Keratinocyte (primary cell): Measurements from ENCODE around the gene ARHGAP5. TPM values are rescaled to one million over a fixed set of nuclear protein-coding genes. Genes with fewer than 3 reads are reported as not detected.
A peak's percentile ranks its signal among the peaks of the same experiment; 100 is the strongest.

Experiments
- DNase-seq: peaks from one replicate; pipeline ENCODE4 v3.0.0-alpha.2; 2011; ENCODE audit warnings: low read depth, missing footprints, low spot score
- FAIRE-seq: peaks from 2 replicates; lab custom pipeline; 2011; peaks lifted over from hg19 to GRCh38; lab: Jason Lieb, UNC
- H2AFZ ChIP-seq: 2 replicates; pipeline ENCODE4 v1.6.0; 2012; ENCODE audit warnings: low read length, control low read depth, inconsistent platforms; ENCODE audit not compliant: control insufficient read depth
- H3K27ac ChIP-seq: 2 replicates; pipeline ENCODE4 v1.5.1; 2011; ENCODE audit warnings: low read length; ENCODE audit not compliant: control insufficient read depth, insufficient read depth
- H3K27me3 ChIP-seq: 3 replicates; pipeline ENCODE4 v1.6.0; 2011; ENCODE audit warnings: low read length; ENCODE audit not compliant: control insufficient read depth, insufficient read depth; ENCODE audit errors: extremely low read depth
- H3K36me3 ChIP-seq, 2 experiments: 2 replicates in 1 of 2; 3 replicates in 1 of 2; pipeline ENCODE4 v1.5.1; 2011; ENCODE audit warnings: low read length in 2 of 2, mild to moderate bottlenecking in 1 of 2; ENCODE audit not compliant: control insufficient read depth in 2 of 2, insufficient read depth in 2 of 2; ENCODE audit errors: extremely low read depth in 1 of 2
- H3K4me1 ChIP-seq: 3 replicates; pipeline ENCODE4 v1.5.1; 2011; ENCODE audit warnings: low read length; ENCODE audit not compliant: control insufficient read depth, insufficient read depth; ENCODE audit errors: extremely low read depth
- H3K4me2 ChIP-seq: 3 replicates; pipeline ENCODE4 v1.6.0; 2011; ENCODE audit warnings: low read depth, low read length; ENCODE audit not compliant: control insufficient read depth, insufficient read depth; ENCODE audit errors: extremely low read depth
- H3K4me3 ChIP-seq, 3 experiments: fragments of 200-600 bp in 1 of 3; sonication (generic) in 1 of 3; 2 replicates in 2 of 3; 3 replicates in 1 of 3; pipeline ENCODE4 v1.5.1; 2011 to 2016; ENCODE audit warnings: low read length in 3 of 3, mild to moderate bottlenecking in 3 of 3, control low read depth in 2 of 3, inconsistent platforms in 1 of 3, low read depth in 1 of 3, mixed read lengths in 1 of 3, mixed run types in 1 of 3, moderate library complexity in 1 of 3; ENCODE audit not compliant: control insufficient read depth in 2 of 3, insufficient read depth in 2 of 3; ENCODE audit errors: extremely low read depth in 1 of 3
- H3K79me2 ChIP-seq: 2 replicates; pipeline ENCODE4 v1.6.0; 2012; ENCODE audit warnings: low read length; ENCODE audit not compliant: control insufficient read depth, insufficient read depth
- H3K9ac ChIP-seq: 3 replicates; pipeline ENCODE4 v1.6.0; 2011; ENCODE audit warnings: low read length; ENCODE audit not compliant: control insufficient read depth, insufficient read depth; ENCODE audit errors: extremely low read depth
- H3K9me1 ChIP-seq: 3 replicates; pipeline ENCODE4 v1.6.0; 2011; ENCODE audit warnings: low read length; ENCODE audit not compliant: control insufficient read depth, insufficient read depth; ENCODE audit errors: extremely low read depth
- H3K9me3 ChIP-seq: 2 replicates; pipeline ENCODE4 v1.5.1; 2012; ENCODE audit warnings: low read depth, low read length; ENCODE audit not compliant: control insufficient read depth
- H4K20me1 ChIP-seq: 3 replicates; pipeline ENCODE4 v1.6.0; 2011; ENCODE audit warnings: low read length; ENCODE audit not compliant: control insufficient read depth, insufficient read depth; ENCODE audit errors: extremely low read depth
- CTCF ChIP-seq, 3 experiments: IDR thresholded peaks in 1 of 3; conservative IDR thresholded peaks in 1 of 3; optimal IDR thresholded peaks in 1 of 3; 2 replicates in 2 of 3; 3 replicates in 1 of 3; pipeline versions ENCODE3 to v1.5.1; 2011; ENCODE audit warnings: low read length in 3 of 3, mild to moderate bottlenecking in 3 of 3, moderate library complexity in 2 of 3, control low read depth in 1 of 3, inconsistent platforms in 1 of 3; ENCODE audit not compliant: insufficient read depth in 2 of 3; ENCODE audit errors: extremely low read depth in 1 of 3
- EZH2 ChIP-seq: IDR thresholded peaks from one replicate; pipeline ENCODE4 v1.6.1; 2012; ENCODE audit warnings: inconsistent platforms, mild to moderate bottlenecking, low read length, moderate library complexity
- dilution Hi-C: fragments of 300-500 bp; cut with MboI; formaldehyde crosslinking; loops from one replicate; pipeline ENCODE4 v1.7.0; 2020; ENCODE audit warnings: low sequenced_read_pairs; ENCODE audit not compliant: extremely low pct_ligation_motif_present
- polyA plus RNA-seq, 5 experiments: library from polyadenylated mRNA; depleted of rRNA in 3 of 5; stranded (reverse) in 3 of 5; stranded (forward) in 1 of 5; unstranded in 1 of 5; fragments of >200 nt; gene quantifications; 1 replicate in 1 of 5; 2 replicates in 3 of 5; 3 replicates in 1 of 5; pipeline versions ENCODE4 v1.2.1 to v1.2.3, GENCODE V29; 2011 to 2012; ENCODE audit warnings: missing spikeins in 2 of 5, low read depth in 1 of 5, low replicate concordance in 1 of 5

ARHGAP5 gene
- polyA plus RNA-seq, 1 donor (not counting 4 experiments of a cell fraction or from before 2014, with no cell fraction given): 43.1 TPM

- Histone ChIP-seq H3K4me1 (no peaks in the 10 kb centered on the region), H3K36me3 (no peaks in the 10 kb centered on the region), H2AFZ (no peak overlapping the region), H3K4me2 (no peak overlapping the region), H3K9me3 (no peaks in the 10 kb centered on the region), H4K20me1 (no peaks in the 10 kb centered on the region), H3K27me3 (no peaks in the 10 kb centered on the region), H3K79me2 (no peaks in the 10 kb centered on the region), H3K9me1 (no peaks in the 10 kb centered on the region), H3K27ac (no peak overlapping the region), H3K9ac (no peak overlapping the region), H3K4me3 (no peak overlapping the region)
- DNase-seq: no peak
- dilution Hi-C loops: no loop called here
- TF ChIP-seq EZH2: no peak
- no peak for TF ChIP-seq CTCF (optimal IDR thresholded peaks at IDR 0.05 in 1 of 3, IDR thresholded peaks at IDR 0.05 in 1 of 3, conservative IDR thresholded peaks at IDR 0.05 in 1 of 3; ENCODE audit: extremely low read depth in 1 of 3, insufficient read depth in 2 of 3, low read length in 3 of 3)
- FAIRE-seq: no peak
Measured at GRCh38 chr14:32169191-32169590, 92.1 kb downstream of the ARHGAP5 start.

GRCh38 chr14:32171469-32171868, 94.4 kb downstream of the ARHGAP5 start:
- Histone ChIP-seq H4K20me1 (no peaks in the 10 kb centered on the region), H3K79me2 (no peaks in the 10 kb centered on the region), H3K4me3 (no peak overlapping the region), H2AFZ (peak overlapping the region; percentile 6), H3K9me1 (no peaks in the 10 kb centered on the region), H3K36me3 (no peaks in the 10 kb centered on the region), H3K9ac (no peak overlapping the region), H3K27me3 (no peaks in the 10 kb centered on the region), H3K27ac (no peak overlapping the region), H3K4me1 (no peaks in the 10 kb centered on the region), H3K9me3 (no peaks in the 10 kb centered on the region), H3K4me2 (peak overlapping the region; percentile 54)
- dilution Hi-C loops: no loop called here
- DNase-seq: no peak
- TF ChIP-seq EZH2 (no peak), CTCF (optimal IDR thresholded peaks at IDR 0.05 in 1 of 3, IDR thresholded peaks at IDR 0.05 in 1 of 3, conservative IDR thresholded peaks at IDR 0.05 in 1 of 3; ENCODE audit: extremely low read depth in 1 of 3, insufficient read depth in 2 of 3, low read length in 3 of 3) (no peak)
- no peak for FAIRE-seq
